HepG2 (cell line): ENCODE data around the gene ATP11A. TPM values are rescaled to one million over a fixed set of nuclear protein-coding genes. Genes with fewer than 3 reads are reported as not detected.

Source experiments
- AKAP8 ChIP-seq: sonication (generic); formaldehyde crosslinking; IDR thresholded peaks from 2 replicates; pipeline ENCODE4 v1.5.1; 2020; ENCODE audit warnings: mild to moderate bottlenecking, missing genetic modification reagents
- JUND ChIP-seq: sonication (generic); formaldehyde crosslinking; IDR thresholded peaks from 2 replicates; pipeline ENCODE4 v1.8.0; 2022; ENCODE audit warnings: mild to moderate bottlenecking, missing genetic modification reagents
- NPAS2 ChIP-seq: sonication (generic); formaldehyde crosslinking; IDR thresholded peaks from 2 replicates; pipeline ENCODE4 v1.8.0; 2022; ENCODE audit warnings: mild to moderate bottlenecking, missing genetic modification reagents, borderline replicate concordance
- PHB2 ChIP-seq: fragments of 450-650 bp; IDR thresholded peaks from 2 replicates; pipeline ENCODE4 v1.6.1; 2018; ENCODE audit not compliant: partially characterized antibody
- PHF5A ChIP-seq: IDR thresholded peaks from one replicate; pipeline ENCODE4 v1.6.1; 2018; ENCODE audit warnings: low read depth, missing genetic modification reagents; ENCODE audit not compliant: unreplicated experiment
- RORA ChIP-seq: sonication (generic); formaldehyde crosslinking; IDR thresholded peaks from 2 replicates; pipeline ENCODE4 v1.5.0; 2020; ENCODE audit warnings: mild to moderate bottlenecking, missing genetic modification reagents, moderate library complexity
- SMAD1 ChIP-seq: sonication (generic); formaldehyde crosslinking; IDR thresholded peaks from 2 replicates; pipeline ENCODE4 v1.4.0; 2020; ENCODE audit warnings: missing genetic modification reagents, low read depth, mild to moderate bottlenecking, borderline replicate concordance
- SOX5 ChIP-seq: IDR thresholded peaks from 2 replicates; pipeline ENCODE4 v1.6.1; 2016; ENCODE audit warnings: borderline replicate concordance
- ZNF33B ChIP-seq: sonication (generic); formaldehyde crosslinking; IDR thresholded peaks from 2 replicates; pipeline ENCODE4 v1.5.1; 2020; ENCODE audit warnings: mild to moderate bottlenecking, missing genetic modification reagents
- ZNF556 ChIP-seq: sonication (generic); formaldehyde crosslinking; IDR thresholded peaks from 2 replicates; pipeline ENCODE4 v1.4.0; 2020; ENCODE audit warnings: mild to moderate bottlenecking, missing genetic modification reagents, borderline replicate concordance
- ZNF850 ChIP-seq: sonication (generic); formaldehyde crosslinking; conservative IDR thresholded peaks from 2 replicates; pipeline ENCODE4 v1.9.0; 2021; ENCODE audit warnings: mild to moderate bottlenecking, missing genetic modification reagents
- ZSCAN30 ChIP-seq: sonication (generic); formaldehyde crosslinking; IDR thresholded peaks from 2 replicates; pipeline ENCODE4 v1.5.0; 2020; ENCODE audit warnings: mild to moderate bottlenecking, missing genetic modification reagents
- polyA plus RNA-seq, 8 experiments: library from polyadenylated mRNA; depleted of rRNA in 3 of 8; stranded (reverse) in 7 of 8; unstranded in 1 of 8; fragments of >200 nt; fragmentation: Illumina TruSeq in 4 of 8; extraction: Trizol in 4 of 8; gene quantifications; 2 replicates each; pipeline versions ENCODE4 v1.2.1 to v1.2.3, GENCODE V29; 2011 to 2016; ENCODE audit warnings: low read depth in 4 of 8, missing spikeins in 1 of 8, mixed read lengths in 1 of 8; ENCODE audit not compliant: insufficient read depth in 1 of 8
- total RNA-seq, 5 experiments: library from RNA; depleted of rRNA; stranded (reverse); fragments of >200 nt; fragmentation: Illumina TruSeq; extraction: Trizol; gene quantifications; 2 replicates each; pipeline ENCODE4 v1.2.3, GENCODE V29; 2016; ENCODE audit warnings: low read depth in 1 of 5
- TF ChIP-seq, protein P1 (sequence below): sonication (generic); formaldehyde crosslinking; IDR thresholded peaks from 2 replicates; pipeline ENCODE4 v1.4.0; 2020; ENCODE audit warnings: missing genetic modification reagents
- TF ChIP-seq, protein P2 (sequence below): sonication (generic); formaldehyde crosslinking; IDR thresholded peaks from 2 replicates; pipeline ENCODE4 v1.5.0; 2020; ENCODE audit warnings: mild to moderate bottlenecking, missing genetic modification reagents
- TF ChIP-seq, protein P3 (sequence below): sonication (generic); formaldehyde crosslinking; IDR thresholded peaks from 2 replicates; pipeline ENCODE4 v1.4.0; 2020; ENCODE audit warnings: missing genetic modification reagents, borderline replicate concordance
- TF ChIP-seq, protein P4 (sequence below): sonication (generic); formaldehyde crosslinking; IDR thresholded peaks from 2 replicates; pipeline ENCODE4 v1.5.0; 2020; ENCODE audit warnings: mild to moderate bottlenecking, missing genetic modification reagents, moderate library complexity
- TF ChIP-seq, protein P5 (sequence below): sonication (generic); formaldehyde crosslinking; IDR thresholded peaks from 2 replicates; pipeline ENCODE4 v1.5.0; 2020; ENCODE audit warnings: missing genetic modification reagents

The ATP11A gene
- total and polyA plus RNA-seq, 2 of the 13 experiments (the other 11 are each of a cell fraction or from before 2014, with no cell fraction given), result 18.4 to 20.1 TPM

DNA sequence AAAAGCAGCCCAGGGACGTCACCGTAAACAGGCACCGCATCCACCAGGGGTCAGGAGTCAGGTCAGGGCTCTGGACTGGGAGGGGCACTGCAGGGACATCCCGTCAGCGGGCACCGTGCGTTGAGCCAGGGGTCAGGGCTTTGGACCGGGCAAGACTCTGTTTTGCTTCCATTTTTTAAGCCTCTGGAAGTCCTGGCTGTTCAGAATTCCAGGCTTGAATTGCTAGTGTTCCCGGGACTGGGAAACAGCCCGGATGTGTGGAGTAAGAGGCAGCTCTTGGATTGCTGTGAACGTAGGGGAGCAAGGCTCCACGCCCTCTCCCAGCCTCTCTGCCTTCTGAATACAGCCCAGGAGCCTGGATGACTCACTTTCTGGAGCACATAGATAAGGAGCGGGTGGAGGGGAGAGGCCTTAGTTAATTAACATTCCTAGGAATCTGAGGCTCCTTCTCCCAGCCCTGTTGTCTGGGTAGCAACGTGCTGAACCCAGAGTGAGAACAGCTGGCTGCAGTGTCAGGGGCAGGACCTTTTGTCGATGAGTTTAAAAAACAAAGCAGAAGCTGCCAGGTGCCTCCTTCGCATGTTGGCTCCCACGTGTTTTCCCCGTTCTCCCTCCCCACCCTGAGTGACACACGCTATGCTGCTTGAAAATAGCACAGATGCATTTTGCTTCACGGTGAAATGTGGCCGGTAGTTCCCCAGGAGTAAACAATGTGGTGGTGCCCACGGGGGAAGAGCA is 21.9 kb downstream of the ATP11A start (continued):
- TF ChIP-seq, protein P1, sequence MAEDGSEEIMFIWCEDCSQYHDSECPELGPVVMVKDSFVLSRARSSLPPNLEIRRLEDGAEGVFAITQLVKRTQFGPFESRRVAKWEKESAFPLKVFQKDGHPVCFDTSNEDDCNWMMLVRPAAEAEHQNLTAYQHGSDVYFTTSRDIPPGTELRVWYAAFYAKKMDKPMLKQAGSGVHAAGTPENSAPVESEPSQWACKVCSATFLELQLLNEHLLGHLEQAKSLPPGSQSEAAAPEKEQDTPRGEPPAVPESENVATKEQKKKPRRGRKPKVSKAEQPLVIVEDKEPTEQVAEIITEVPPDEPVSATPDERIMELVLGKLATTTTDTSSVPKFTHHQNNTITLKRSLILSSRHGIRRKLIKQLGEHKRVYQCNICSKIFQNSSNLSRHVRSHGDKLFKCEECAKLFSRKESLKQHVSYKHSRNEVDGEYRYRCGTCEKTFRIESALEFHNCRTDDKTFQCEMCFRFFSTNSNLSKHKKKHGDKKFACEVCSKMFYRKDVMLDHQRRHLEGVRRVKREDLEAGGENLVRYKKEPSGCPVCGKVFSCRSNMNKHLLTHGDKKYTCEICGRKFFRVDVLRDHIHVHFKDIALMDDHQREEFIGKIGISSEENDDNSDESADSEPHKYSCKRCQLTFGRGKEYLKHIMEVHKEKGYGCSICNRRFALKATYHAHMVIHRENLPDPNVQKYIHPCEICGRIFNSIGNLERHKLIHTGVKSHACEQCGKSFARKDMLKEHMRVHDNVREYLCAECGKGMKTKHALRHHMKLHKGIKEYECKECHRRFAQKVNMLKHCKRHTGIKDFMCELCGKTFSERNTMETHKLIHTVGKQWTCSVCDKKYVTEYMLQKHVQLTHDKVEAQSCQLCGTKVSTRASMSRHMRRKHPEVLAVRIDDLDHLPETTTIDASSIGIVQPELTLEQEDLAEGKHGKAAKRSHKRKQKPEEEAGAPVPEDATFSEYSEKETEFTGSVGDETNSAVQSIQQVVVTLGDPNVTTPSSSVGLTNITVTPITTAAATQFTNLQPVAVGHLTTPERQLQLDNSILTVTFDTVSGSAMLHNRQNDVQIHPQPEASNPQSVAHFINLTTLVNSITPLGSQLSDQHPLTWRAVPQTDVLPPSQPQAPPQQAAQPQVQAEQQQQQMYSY (CRISPR knock-in tag), result peak; percentile 90
- TF ChIP-seq SOX5 (CRISPR knock-in tag) (peak; percentile 10; the same call in 1 of the 2 replicates), RORA (CRISPR knock-in tag) (no peak), ZNF33B (CRISPR knock-in tag) (no peak), PHF5A (CRISPR knock-in tag) (no peak), ZNF556 (CRISPR knock-in tag) (no peak), SMAD1 (CRISPR knock-in tag) (no peak), ZNF850 (CRISPR knock-in tag) (no peak), AKAP8 (no peak), NPAS2 (CRISPR knock-in tag) (no peak), PHB2 (no peak), ZSCAN30 (CRISPR knock-in tag) (no peak), JUND (CRISPR knock-in tag) (no peak)
- TF ChIP-seq, protein P2, sequence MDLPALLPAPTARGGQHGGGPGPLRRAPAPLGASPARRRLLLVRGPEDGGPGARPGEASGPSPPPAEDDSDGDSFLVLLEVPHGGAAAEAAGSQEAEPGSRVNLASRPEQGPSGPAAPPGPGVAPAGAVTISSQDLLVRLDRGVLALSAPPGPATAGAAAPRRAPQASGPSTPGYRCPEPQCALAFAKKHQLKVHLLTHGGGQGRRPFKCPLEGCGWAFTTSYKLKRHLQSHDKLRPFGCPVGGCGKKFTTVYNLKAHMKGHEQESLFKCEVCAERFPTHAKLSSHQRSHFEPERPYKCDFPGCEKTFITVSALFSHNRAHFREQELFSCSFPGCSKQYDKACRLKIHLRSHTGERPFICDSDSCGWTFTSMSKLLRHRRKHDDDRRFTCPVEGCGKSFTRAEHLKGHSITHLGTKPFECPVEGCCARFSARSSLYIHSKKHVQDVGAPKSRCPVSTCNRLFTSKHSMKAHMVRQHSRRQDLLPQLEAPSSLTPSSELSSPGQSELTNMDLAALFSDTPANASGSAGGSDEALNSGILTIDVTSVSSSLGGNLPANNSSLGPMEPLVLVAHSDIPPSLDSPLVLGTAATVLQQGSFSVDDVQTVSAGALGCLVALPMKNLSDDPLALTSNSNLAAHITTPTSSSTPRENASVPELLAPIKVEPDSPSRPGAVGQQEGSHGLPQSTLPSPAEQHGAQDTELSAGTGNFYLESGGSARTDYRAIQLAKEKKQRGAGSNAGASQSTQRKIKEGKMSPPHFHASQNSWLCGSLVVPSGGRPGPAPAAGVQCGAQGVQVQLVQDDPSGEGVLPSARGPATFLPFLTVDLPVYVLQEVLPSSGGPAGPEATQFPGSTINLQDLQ (CRISPR knock-in tag), result no peak
- TF ChIP-seq, protein P3, sequence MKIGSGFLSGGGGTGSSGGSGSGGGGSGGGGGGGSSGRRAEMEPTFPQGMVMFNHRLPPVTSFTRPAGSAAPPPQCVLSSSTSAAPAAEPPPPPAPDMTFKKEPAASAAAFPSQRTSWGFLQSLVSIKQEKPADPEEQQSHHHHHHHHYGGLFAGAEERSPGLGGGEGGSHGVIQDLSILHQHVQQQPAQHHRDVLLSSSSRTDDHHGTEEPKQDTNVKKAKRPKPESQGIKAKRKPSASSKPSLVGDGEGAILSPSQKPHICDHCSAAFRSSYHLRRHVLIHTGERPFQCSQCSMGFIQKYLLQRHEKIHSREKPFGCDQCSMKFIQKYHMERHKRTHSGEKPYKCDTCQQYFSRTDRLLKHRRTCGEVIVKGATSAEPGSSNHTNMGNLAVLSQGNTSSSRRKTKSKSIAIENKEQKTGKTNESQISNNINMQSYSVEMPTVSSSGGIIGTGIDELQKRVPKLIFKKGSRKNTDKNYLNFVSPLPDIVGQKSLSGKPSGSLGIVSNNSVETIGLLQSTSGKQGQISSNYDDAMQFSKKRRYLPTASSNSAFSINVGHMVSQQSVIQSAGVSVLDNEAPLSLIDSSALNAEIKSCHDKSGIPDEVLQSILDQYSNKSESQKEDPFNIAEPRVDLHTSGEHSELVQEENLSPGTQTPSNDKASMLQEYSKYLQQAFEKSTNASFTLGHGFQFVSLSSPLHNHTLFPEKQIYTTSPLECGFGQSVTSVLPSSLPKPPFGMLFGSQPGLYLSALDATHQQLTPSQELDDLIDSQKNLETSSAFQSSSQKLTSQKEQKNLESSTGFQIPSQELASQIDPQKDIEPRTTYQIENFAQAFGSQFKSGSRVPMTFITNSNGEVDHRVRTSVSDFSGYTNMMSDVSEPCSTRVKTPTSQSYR, result no peak
- TF ChIP-seq, protein P4, sequence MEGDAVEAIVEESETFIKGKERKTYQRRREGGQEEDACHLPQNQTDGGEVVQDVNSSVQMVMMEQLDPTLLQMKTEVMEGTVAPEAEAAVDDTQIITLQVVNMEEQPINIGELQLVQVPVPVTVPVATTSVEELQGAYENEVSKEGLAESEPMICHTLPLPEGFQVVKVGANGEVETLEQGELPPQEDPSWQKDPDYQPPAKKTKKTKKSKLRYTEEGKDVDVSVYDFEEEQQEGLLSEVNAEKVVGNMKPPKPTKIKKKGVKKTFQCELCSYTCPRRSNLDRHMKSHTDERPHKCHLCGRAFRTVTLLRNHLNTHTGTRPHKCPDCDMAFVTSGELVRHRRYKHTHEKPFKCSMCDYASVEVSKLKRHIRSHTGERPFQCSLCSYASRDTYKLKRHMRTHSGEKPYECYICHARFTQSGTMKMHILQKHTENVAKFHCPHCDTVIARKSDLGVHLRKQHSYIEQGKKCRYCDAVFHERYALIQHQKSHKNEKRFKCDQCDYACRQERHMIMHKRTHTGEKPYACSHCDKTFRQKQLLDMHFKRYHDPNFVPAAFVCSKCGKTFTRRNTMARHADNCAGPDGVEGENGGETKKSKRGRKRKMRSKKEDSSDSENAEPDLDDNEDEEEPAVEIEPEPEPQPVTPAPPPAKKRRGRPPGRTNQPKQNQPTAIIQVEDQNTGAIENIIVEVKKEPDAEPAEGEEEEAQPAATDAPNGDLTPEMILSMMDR (CRISPR knock-in tag), result peak; percentile 70
- TF ChIP-seq, protein P5, sequence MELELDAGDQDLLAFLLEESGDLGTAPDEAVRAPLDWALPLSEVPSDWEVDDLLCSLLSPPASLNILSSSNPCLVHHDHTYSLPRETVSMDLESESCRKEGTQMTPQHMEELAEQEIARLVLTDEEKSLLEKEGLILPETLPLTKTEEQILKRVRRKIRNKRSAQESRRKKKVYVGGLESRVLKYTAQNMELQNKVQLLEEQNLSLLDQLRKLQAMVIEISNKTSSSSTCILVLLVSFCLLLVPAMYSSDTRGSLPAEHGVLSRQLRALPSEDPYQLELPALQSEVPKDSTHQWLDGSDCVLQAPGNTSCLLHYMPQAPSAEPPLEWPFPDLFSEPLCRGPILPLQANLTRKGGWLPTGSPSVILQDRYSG (CRISPR knock-in tag), result no peak
